ENCODE measurements around the gene ATM.

DNA sequence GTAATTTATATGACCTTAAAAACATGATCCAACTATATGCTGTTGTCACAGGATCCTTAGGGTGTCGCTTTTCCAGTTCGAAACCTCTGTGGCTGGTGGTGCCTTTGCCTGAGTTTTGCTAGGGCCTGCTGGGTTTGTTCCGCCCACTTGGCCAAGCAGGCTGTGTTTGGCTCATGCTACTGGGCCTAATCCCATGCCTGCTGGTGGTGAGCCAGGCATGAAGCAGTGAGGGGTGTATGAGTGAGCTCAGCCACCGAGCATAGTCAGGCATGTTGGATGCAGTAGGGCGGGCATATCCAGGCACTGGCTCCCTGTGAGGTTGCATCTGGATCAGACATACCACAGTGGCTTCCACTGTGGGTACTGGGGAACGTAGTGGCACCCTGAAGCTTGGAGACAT, 16.7 kb upstream of the ATM start:
- TF ChIP-seq EZH2 (IDR thresholded peaks at IDR 0.05; ENCODE audit: borderline replicate concordance, low read length) = no peak
- TF ChIP-seq, protein P1, sequence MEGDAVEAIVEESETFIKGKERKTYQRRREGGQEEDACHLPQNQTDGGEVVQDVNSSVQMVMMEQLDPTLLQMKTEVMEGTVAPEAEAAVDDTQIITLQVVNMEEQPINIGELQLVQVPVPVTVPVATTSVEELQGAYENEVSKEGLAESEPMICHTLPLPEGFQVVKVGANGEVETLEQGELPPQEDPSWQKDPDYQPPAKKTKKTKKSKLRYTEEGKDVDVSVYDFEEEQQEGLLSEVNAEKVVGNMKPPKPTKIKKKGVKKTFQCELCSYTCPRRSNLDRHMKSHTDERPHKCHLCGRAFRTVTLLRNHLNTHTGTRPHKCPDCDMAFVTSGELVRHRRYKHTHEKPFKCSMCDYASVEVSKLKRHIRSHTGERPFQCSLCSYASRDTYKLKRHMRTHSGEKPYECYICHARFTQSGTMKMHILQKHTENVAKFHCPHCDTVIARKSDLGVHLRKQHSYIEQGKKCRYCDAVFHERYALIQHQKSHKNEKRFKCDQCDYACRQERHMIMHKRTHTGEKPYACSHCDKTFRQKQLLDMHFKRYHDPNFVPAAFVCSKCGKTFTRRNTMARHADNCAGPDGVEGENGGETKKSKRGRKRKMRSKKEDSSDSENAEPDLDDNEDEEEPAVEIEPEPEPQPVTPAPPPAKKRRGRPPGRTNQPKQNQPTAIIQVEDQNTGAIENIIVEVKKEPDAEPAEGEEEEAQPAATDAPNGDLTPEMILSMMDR (conservative IDR thresholded peaks at IDR 0.05 in 1 of 2, IDR thresholded peaks at IDR 0.05 in 1 of 2; ENCODE audit: extremely low read depth in 1 of 2, insufficient read depth in 1 of 2, low read depth in 1 of 2, low read length in 2 of 2) = no peak
